SU-DHL-6 (cell line): ENCODE data around the gene DCTN3.

Source experiments
- H2AFZ ChIP-seq: fragments of 200-600 bp; sonication (generic); 2 replicates; pipeline ENCODE4 v1.6.1; 2014; ENCODE audit warnings: low read depth, mild to moderate bottlenecking, moderate library complexity, mixed read lengths, antibody characterized with exemption, low read length; ENCODE audit not compliant: severe bottlenecking
- H3F3A ChIP-seq: fragments of 200-600 bp; shearing (Covaris generic); 2 replicates; pipeline ENCODE4 v1.6.0; 2016; ENCODE audit warnings: antibody characterized with exemption, mild to moderate bottlenecking; ENCODE audit not compliant: insufficient read depth
- H3K27ac ChIP-seq: fragments of 200-600 bp; sonication (generic); 2 replicates; pipeline ENCODE4 v1.5.1; 2016; ENCODE audit warnings: low read depth, mild to moderate bottlenecking, low read length, moderate library complexity, mixed read lengths
- H3K27me3 ChIP-seq: fragments of 200-600 bp; sonication (generic), shearing (Covaris generic); 2 replicates; pipeline ENCODE4 v1.6.0; 2014; ENCODE audit warnings: mild to moderate bottlenecking, low read length
- H3K36me3 ChIP-seq: fragments of 200-600 bp; sonication (generic); 2 replicates; pipeline ENCODE4 v1.6.1; 2014; ENCODE audit warnings: mild to moderate bottlenecking, low read length, mixed read lengths
- H3K4me2 ChIP-seq: fragments of 300-600, 200-600 bp; shearing (Covaris generic), sonication (generic); 2 replicates; pipeline ENCODE4 v1.6.0; 2014; ENCODE audit warnings: low read length, low read depth, mild to moderate bottlenecking; ENCODE audit not compliant: poor library complexity, severe bottlenecking
- H3K4me3 ChIP-seq: fragments of 200-600 bp; sonication (generic); 2 replicates; pipeline ENCODE4 v1.5.1; 2014; ENCODE audit warnings: antibody characterized with exemption, low read length, mild to moderate bottlenecking, mixed read lengths; ENCODE audit not compliant: insufficient read depth, poor library complexity, severe bottlenecking
- H3K79me2 ChIP-seq: fragments of 200-600 bp; sonication (generic); 2 replicates; pipeline ENCODE4 v1.6.1; 2014; ENCODE audit warnings: mild to moderate bottlenecking, low read length, moderate library complexity; ENCODE audit not compliant: insufficient read depth
- H3K9ac ChIP-seq: fragments of 200-600 bp; sonication (generic); 2 replicates; pipeline ENCODE4 v1.7.0; 2014; ENCODE audit warnings: mild to moderate bottlenecking, low read length
- H3K9me2 ChIP-seq: fragments of 200-600 bp; sonication (generic); replicated peaks from 2 replicates; pipeline ENCODE4 v1.6.1; 2014; ENCODE audit warnings: low read length; ENCODE audit not compliant: insufficient read depth
- H3K9me3 ChIP-seq: fragments of 200-600 bp; sonication (generic); 2 replicates; pipeline ENCODE4 v1.6.1; 2014; ENCODE audit warnings: low read length, mixed read lengths; ENCODE audit not compliant: insufficient read depth
- H4K20me1 ChIP-seq: fragments of 200-600 bp; sonication (generic); 2 replicates; pipeline ENCODE4 v1.6.1; 2014; ENCODE audit warnings: low read depth, mild to moderate bottlenecking, antibody characterized with exemption, low read length, moderate library complexity, mixed read lengths
- CTCF ChIP-seq: fragments of 200-600 bp; sonication (generic); IDR thresholded peaks from one replicate; pipeline ENCODE4 v1.5.1; 2017; ENCODE audit warnings: antibody characterized with exemption, mild to moderate bottlenecking, low read length, moderate library complexity; ENCODE audit not compliant: insufficient read depth, poor library complexity, severe bottlenecking
- EZH2phosphoT487 ChIP-seq: fragments of 200-600 bp; sonication (generic), shearing (Covaris generic); conservative IDR thresholded peaks from 2 replicates; pipeline ENCODE4 v1.6.1; 2018; ENCODE audit warnings: mild to moderate bottlenecking, antibody characterized with exemption, low read length, moderate library complexity, mixed read lengths

The DCTN3 gene

GRCh38 chr9:34652602-34653000 is 32.3 kb upstream of the DCTN3 start:
- no peaks in the 10 kb centered on the region for H3F3A ChIP-seq
- no peak overlapping the region for H3K9ac ChIP-seq
- no peak overlapping the region for H3K27ac ChIP-seq
- no peaks in the 10 kb centered on the region for H3K9me3 ChIP-seq
- H3K4me3 ChIP-seq = no peak overlapping the region
- TF ChIP-seq EZH2phosphoT487 (no peak), CTCF (no peak)
- no peak overlapping the region for H3K4me2 ChIP-seq
- H3K79me2 ChIP-seq = no peaks in the 10 kb centered on the region
- H4K20me1 ChIP-seq = no peaks in the 10 kb centered on the region
- no peaks in the 10 kb centered on the region for H3K27me3 ChIP-seq
- H2AFZ ChIP-seq = no peak overlapping the region
- H3K9me2 ChIP-seq = no peaks in the 10 kb centered on the region
- H3K36me3 ChIP-seq = no peaks in the 10 kb centered on the region

GRCh38 chr9:34651876-34652601 is 31.7 kb upstream of the DCTN3 start, which contains the start of gene IL11RA:
Gene IL11RA (plus strand): TSS chr9:34652185. CDS start chr9:34655218, 3,033 bp downstream.
- H2AFZ ChIP-seq = no peak within 1 kb of the TSS
- H3K79me2 ChIP-seq = no peaks in the 10 kb centered on the region
- no peaks in the 10 kb centered on the region for H4K20me1 ChIP-seq
- H3K27me3 ChIP-seq = no peaks in the 10 kb centered on the region
- no peaks in the 10 kb centered on the region for H3K36me3 ChIP-seq
- H3K27ac ChIP-seq = no peak within 1 kb of the TSS
- H3K9ac ChIP-seq = no peak within 1 kb of the TSS
- no peaks in the 10 kb centered on the region for H3K9me3 ChIP-seq
- no peaks in the 10 kb centered on the region for H3K9me2 ChIP-seq
- no peaks in the 10 kb centered on the region for H3F3A ChIP-seq
- no peak within 1 kb of the TSS for H3K4me3 ChIP-seq
- H3K4me2 ChIP-seq = no peak within 1 kb of the TSS
- no peak for TF ChIP-seq CTCF
- TF ChIP-seq EZH2phosphoT487 = no peak

GRCh38 chr9:34651321-34651720 is 31.0 kb upstream of the DCTN3 start:
- H3K27ac ChIP-seq = no peak overlapping the region
- TF ChIP-seq CTCF (no peak), EZH2phosphoT487 (no peak)
- no peak overlapping the region for H3K9ac ChIP-seq
- no peaks in the 10 kb centered on the region for H3K9me2 ChIP-seq
- H3K36me3 ChIP-seq = no peaks in the 10 kb centered on the region
- no peaks in the 10 kb centered on the region for H3K27me3 ChIP-seq
- H3K79me2 ChIP-seq = no peaks in the 10 kb centered on the region
- H4K20me1 ChIP-seq = no peaks in the 10 kb centered on the region
- no peaks in the 10 kb centered on the region for H3K9me3 ChIP-seq
- H3K4me3 ChIP-seq = no peak overlapping the region
- no peaks in the 10 kb centered on the region for H3F3A ChIP-seq
- H3K4me2 ChIP-seq = no peak overlapping the region
- no peak overlapping the region for H2AFZ ChIP-seq
